Measurements from ENCODE around the gene APBA2.
"Not testable (repeated sequence)": the region's sequence is repeated elsewhere in the genome, so short reads cannot be mapped to it uniquely, and the experiment has no call there.

The APBA2 gene

GRCh38 chr15:28876131-28876844 lies 9.5 kb upstream of the APBA2 start:
- no peak for DNase-seq (ENCODE audit: low read depth, low spot score)
- H3K4me3 ChIP-seq (ENCODE audit: low read length): no peak overlapping the region

GRCh38 chr15:28876845-28877185 lies 9.0 kb upstream of the APBA2 start:
- no peak overlapping the region for H3K4me3 ChIP-seq (ENCODE audit: low read length)
- DNase-seq (ENCODE audit: low read depth, low spot score): no peak

- no peak for DNase-seq (ENCODE audit: low read depth, low spot score)
Observed at GRCh38 chr15:28878209-28878608, 7.6 kb upstream of the APBA2 start.

GRCh38 chr15:28879551-28879950 lies 6.2 kb upstream of the APBA2 start:
- no peak overlapping the region for H3K4me3 ChIP-seq (ENCODE audit: low read length)
- no peak for DNase-seq (ENCODE audit: low read depth, low spot score)

More at GRCh38 chr15:28878209-28878608, 7.6 kb upstream of the APBA2 start:
- H3K4me3 ChIP-seq (ENCODE audit: low read length): no peak overlapping the region

- no peak overlapping the region for H3K4me3 ChIP-seq (ENCODE audit: low read length)
- DNase-seq (ENCODE audit: low read depth, low spot score): no peak
Observed at GRCh38 chr15:28880680-28881079, 5.1 kb upstream of the APBA2 start.

GRCh38 chr15:28881170-28881569 lies 4.6 kb upstream of the APBA2 start:
- no peak for DNase-seq (ENCODE audit: low read depth, low spot score)
- no peak overlapping the region for H3K4me3 ChIP-seq (ENCODE audit: low read length)

GRCh38 chr15:28881600-28881999 lies 4.2 kb upstream of the APBA2 start:
- H3K4me3 ChIP-seq (ENCODE audit: low read length): no peak overlapping the region
- DNase-seq (ENCODE audit: low read depth, low spot score): no peak

- no peak overlapping the region for H3K4me3 ChIP-seq (ENCODE audit: low read length)
- no peak for DNase-seq (ENCODE audit: low read depth, low spot score)
Observed at GRCh38 chr15:28884151-28884940, 1.4 kb upstream of the APBA2 start.

- peak overlapping the region; percentile 55 for H3K4me3 ChIP-seq (ENCODE audit: low read length)
- no peak for DNase-seq (ENCODE audit: low read depth, low spot score)
Observed at GRCh38 chr15:28885128-28885629, 595 bp upstream of the APBA2 start.

- DNase-seq (ENCODE audit: low read depth, low spot score): no peak
- H3K4me3 ChIP-seq (ENCODE audit: low read length): peak overlapping the region; percentile 55
Observed at GRCh38 chr15:28886431-28887338, 911 bp downstream of the APBA2 start.

GRCh38 chr15:28887339-28888174 lies 1.8 kb downstream of the APBA2 start:
- no peak overlapping the region for H3K4me3 ChIP-seq (ENCODE audit: low read length)
- no peak for DNase-seq (ENCODE audit: low read depth, low spot score)

- H3K4me3 ChIP-seq (ENCODE audit: low read length): no peak overlapping the region
- no peak for DNase-seq (ENCODE audit: low read depth, low spot score)
Observed at GRCh38 chr15:28888302-28888894, 2.6 kb downstream of the APBA2 start.

- no peak overlapping the region for H3K4me3 ChIP-seq (ENCODE audit: low read length)
- no peak for DNase-seq (ENCODE audit: low read depth, low spot score)
Observed at GRCh38 chr15:28888900-28889299, 3.1 kb downstream of the APBA2 start.

GRCh38 chr15:28889346-28889745 lies 3.6 kb downstream of the APBA2 start:
- no peak overlapping the region for H3K4me3 ChIP-seq (ENCODE audit: low read length)
- DNase-seq (ENCODE audit: low read depth, low spot score): no peak

- H3K4me3 ChIP-seq (ENCODE audit: low read length); DNase-seq (ENCODE audit: low read depth, low spot score): not testable (repeated sequence)
Observed at GRCh38 chr15:28889871-28890270, 4.1 kb downstream of the APBA2 start.

- DNase-seq (ENCODE audit: low read depth, low spot score); H3K4me3 ChIP-seq (ENCODE audit: low read length): not testable (repeated sequence)
Observed at GRCh38 chr15:28890291-28890690, 4.5 kb downstream of the APBA2 start.

- peak overlapping the region; percentile 11; the same call in 1 of the 2 replicates for H3K4me3 ChIP-seq (ENCODE audit: low read length)
Observed at GRCh38 chr15:28890711-28891495, 5.1 kb downstream of the APBA2 start.

More at GRCh38 chr15:28890711-28891495, 5.1 kb downstream of the APBA2 start:
- peak; percentile 84 for DNase-seq (ENCODE audit: low read depth, low spot score)
